Naive thymus-derived CD4-positive, alpha-beta T cell (primary cell): ENCODE measurements around the gene PON1. TPM values are rescaled to one million over a fixed set of nuclear protein-coding genes. Genes with fewer than 3 reads are reported as not detected.

Source experiments
- ATAC-seq: fragments of 150-1000 bp; cut with Tn5 transposase; 2 replicates; pipeline ENCODE4 v1.10.0; 2021; ENCODE audit warnings: mild to moderate bottlenecking, moderate library complexity
- CTCF ChIA-PET: fragments of 350-600 bp; sonication (Branson Sonifier 250); formaldehyde crosslinking; loops from one replicate; lab custom pipeline; 2021; ENCODE audit warnings: antibody characterized with exemption; lab: Charles Lee
- POLR2A ChIA-PET: fragments of 350-600 bp; sonication (Branson Sonifier 250); formaldehyde crosslinking; loops from one replicate; lab custom pipeline; 2021; ENCODE audit warnings: antibody characterized with exemption, inconsistent platforms; lab: Charles Lee
- DNase-seq, 9 donors: peaks; one replicate each; pipeline versions ENCODE4 v3.0.0 to v3.0.0-alpha.2; 2020 to 2022; ENCODE audit warnings: mixed read lengths in 1 of 9
- H3K27ac ChIP-seq: one replicate; pipeline ENCODE4 v1.7.0; 2013; ENCODE audit warnings: mild to moderate bottlenecking, low read depth, low read length, moderate library complexity
- H3K27me3 ChIP-seq, 2 donors: one replicate each; pipeline ENCODE4 v1.7.0; 2013; ENCODE audit warnings: low read length in 2 of 2, mild to moderate bottlenecking in 2 of 2, moderate library complexity in 2 of 2; ENCODE audit not compliant: control insufficient read depth in 2 of 2, insufficient read depth in 2 of 2
- H3K36me3 ChIP-seq, 3 experiments: 1 replicate in 2 of 3; 2 replicates in 1 of 3; pipeline ENCODE4 v1.7.0; 2013; ENCODE audit warnings: low read length in 3 of 3, mild to moderate bottlenecking in 3 of 3, moderate library complexity in 1 of 3; ENCODE audit not compliant: insufficient read depth in 3 of 3, control insufficient read depth in 2 of 3
- H3K4me1 ChIP-seq, 2 donors: one replicate each; pipeline ENCODE4 v1.7.0; 2013; ENCODE audit warnings: low read length in 2 of 2, mild to moderate bottlenecking in 2 of 2, moderate library complexity in 1 of 2; ENCODE audit not compliant: control insufficient read depth in 2 of 2, insufficient read depth in 2 of 2
- H3K4me3 ChIP-seq: 2 replicates; pipeline ENCODE4 v1.7.0; 2013; ENCODE audit warnings: mild to moderate bottlenecking, low read length
- H3K9me3 ChIP-seq, 3 experiments: 1 replicate in 2 of 3; 2 replicates in 1 of 3; pipeline ENCODE4 v1.7.0; 2013; ENCODE audit warnings: low read length in 3 of 3; ENCODE audit not compliant: control insufficient read depth in 2 of 3
- H3K27ac Mint-ChIP-seq, 9 donors: one replicate each; pipeline ENCODE4 v1.8.0; 2020 to 2022; ENCODE audit warnings: mixed read lengths in 9 of 9, mild to moderate bottlenecking in 8 of 9, moderate library complexity in 5 of 9, inconsistent platforms in 2 of 9
- H3K27me3 Mint-ChIP-seq, 5 donors: one replicate each; pipeline ENCODE4 v1.8.0; 2021 to 2022; ENCODE audit warnings: mixed read lengths in 5 of 5, mild to moderate bottlenecking in 1 of 5
- H3K36me3 Mint-ChIP-seq, 5 donors: one replicate each; pipeline ENCODE4 v1.8.0; 2020 to 2022; ENCODE audit warnings: mixed read lengths in 5 of 5, mild to moderate bottlenecking in 3 of 5, inconsistent platforms in 1 of 5
- H3K4me1 Mint-ChIP-seq, 7 donors: one replicate each; pipeline ENCODE4 v1.8.0; 2020 to 2022; ENCODE audit warnings: mixed read lengths in 7 of 7, mild to moderate bottlenecking in 3 of 7, inconsistent platforms in 1 of 7
- H3K4me3 Mint-ChIP-seq, 10 donors: one replicate each; pipeline ENCODE4 v1.8.0; 2020 to 2022; ENCODE audit warnings: mild to moderate bottlenecking in 10 of 10, mixed read lengths in 10 of 10, moderate library complexity in 6 of 10, inconsistent platforms in 2 of 10
- H3K9me3 Mint-ChIP-seq, 11 donors: one replicate each; pipeline ENCODE4 v1.8.0; 2020 to 2022; ENCODE audit warnings: mixed read lengths in 11 of 11, mild to moderate bottlenecking in 4 of 11, inconsistent platforms in 1 of 11, moderate library complexity in 1 of 11
- intact Hi-C, 2 donors: fragments of 100-400 bp; cut with micrococcal nuclease; formaldehyde crosslinking; loops; one replicate each; pipeline ENCODE4 v1.15.1; 2023
- polyA plus RNA-seq, 2 donors: library from polyadenylated mRNA; unstranded; fragments of 300-500 nt; fragmentation: Illumina TruSeq; gene quantifications; one replicate each; pipeline ENCODE4 v1.2.3, GENCODE V29; 2021
- total RNA-seq, 6 experiments: library from RNA in 5 of 6; stranded (reverse) in 5 of 6; gene quantifications; 1 replicate in 5 of 6; 2 replicates in 1 of 6; pipeline ENCODE4 v1.2.3 and lab custom pipeline; 2021 to 2026

The PON1 gene
- total and polyA plus RNA-seq, 7 experiments from 2014 or later = not detected

- ChIA-PET CTCF (no interaction called here), POLR2A (no interaction called here)
- intact Hi-C loops = no loop called here
- no peak overlapping the region for H3K4me3 Mint-ChIP-seq
- H3K27ac Mint-ChIP-seq = no peak overlapping the region
- no peaks in the 10 kb centered on the region for H3K9me3 Mint-ChIP-seq
- H3K27ac ChIP-seq = no peak overlapping the region
- H3K9me3 ChIP-seq = no peaks in the 10 kb centered on the region
- H3K36me3 Mint-ChIP-seq = no peaks in the 10 kb centered on the region
- no peaks in the 10 kb centered on the region for H3K36me3 ChIP-seq
- H3K27me3 ChIP-seq = no peaks in the 10 kb centered on the region
- no peak for ATAC-seq
- no peaks in the 10 kb centered on the region for H3K4me1 ChIP-seq
- no peak for DNase-seq
- no peaks in the 10 kb centered on the region for H3K4me1 Mint-ChIP-seq
- no peak overlapping the region for H3K4me3 ChIP-seq
- H3K27me3 Mint-ChIP-seq = peaks cover 0 to 10% (median 5%) of the 10 kb centered on the region in 5 donors
These were observed 17.7 kb upstream of the PON1 start for GRCh38 chr7:95342029-95342428.

GRCh38 chr7:95340491-95340890 is 16.2 kb upstream of the PON1 start:
- no peaks in the 10 kb centered on the region for H3K36me3 Mint-ChIP-seq
- ChIA-PET CTCF (no interaction called here), POLR2A (no interaction called here)
- no peaks in the 10 kb centered on the region for H3K36me3 ChIP-seq
- peaks cover 0 to 10% (median 6%) of the 10 kb centered on the region in 5 donors for H3K27me3 Mint-ChIP-seq
- H3K4me1 ChIP-seq = no peaks in the 10 kb centered on the region
- H3K4me3 ChIP-seq = no peak overlapping the region
- no peaks in the 10 kb centered on the region for H3K9me3 Mint-ChIP-seq
- H3K27ac ChIP-seq = no peak overlapping the region
- H3K9me3 ChIP-seq = no peaks in the 10 kb centered on the region
- H3K4me1 Mint-ChIP-seq = no peaks in the 10 kb centered on the region
- intact Hi-C loops = no loop called here
- H3K27me3 ChIP-seq = no peaks in the 10 kb centered on the region
- H3K4me3 Mint-ChIP-seq = no peak overlapping the region
- ATAC-seq (no peak), DNase-seq (no peak)
- peak overlapping the region in 1 of 9 donors; percentile 10 for H3K27ac Mint-ChIP-seq

GRCh38 chr7:95338832-95339231 is 14.5 kb upstream of the PON1 start:
- no peaks in the 10 kb centered on the region for H3K4me1 ChIP-seq
- Mint-ChIP-seq H3K4me1 (peaks cover 0 to 7% (median 0%) of the 10 kb centered on the region in 7 donors), H3K9me3 (no peaks in the 10 kb centered on the region), H3K27ac (no peak overlapping the region), H3K4me3 (no peak overlapping the region), H3K36me3 (no peaks in the 10 kb centered on the region), H3K27me3 (peaks cover 0 to 10% (median 6%) of the 10 kb centered on the region in 5 donors)
- ChIA-PET CTCF (no interaction called here), POLR2A (no interaction called here)
- H3K9me3 ChIP-seq = no peaks in the 10 kb centered on the region
- H3K36me3 ChIP-seq = no peaks in the 10 kb centered on the region
- H3K4me3 ChIP-seq = no peak overlapping the region
- intact Hi-C loops = loop anchor here in 1 of 2 donors (10.0 kb wide), 1 partner anchor 824 kb away; no protein-coding TSS in a partner anchor
- H3K27me3 ChIP-seq = no peaks in the 10 kb centered on the region
- ATAC-seq = no peak
- no peak for DNase-seq
- H3K27ac ChIP-seq = no peak overlapping the region

- H3K27ac ChIP-seq = no peak overlapping the region
- ChIA-PET CTCF (no interaction called here), POLR2A (no interaction called here)
- peaks cover 4 to 5% of the 10 kb centered on the region in 2 donors for H3K4me1 ChIP-seq
- no peak overlapping the region for H3K4me3 Mint-ChIP-seq
- H3K9me3 ChIP-seq = no peaks in the 10 kb centered on the region
- no peaks in the 10 kb centered on the region for H3K36me3 ChIP-seq
- intact Hi-C loops = loop anchor here in 1 of 2 donors (10.0 kb wide), 1 partner anchor 820 kb away; no protein-coding TSS in a partner anchor
- no peaks in the 10 kb centered on the region for H3K9me3 Mint-ChIP-seq
- DNase-seq (no peak), ATAC-seq (no peak)
- peaks cover 7 to 17% (median 11%) of the 10 kb centered on the region in 7 donors for H3K4me1 Mint-ChIP-seq
- no peak overlapping the region for H3K27ac Mint-ChIP-seq
- H3K36me3 Mint-ChIP-seq = peaks cover 0 to 1% (median 0%) of the 10 kb centered on the region in 5 donors
- H3K27me3 Mint-ChIP-seq = peaks cover 0 to 7% (median 0%) of the 10 kb centered on the region in 5 donors
- no peak overlapping the region for H3K4me3 ChIP-seq
- H3K27me3 ChIP-seq = no peaks in the 10 kb centered on the region
These were observed 10.8 kb upstream of the PON1 start for GRCh38 chr7:95335093-95335492.

GRCh38 chr7:95334447-95334846 is 10.1 kb upstream of the PON1 start:
- DNase-seq = no peak
- intact Hi-C loops = loop anchor here (5.0 to 10.0 kb wide), 2 partner anchors 98 to 820 kb away; no protein-coding TSS in a partner anchor
- Histone ChIP-seq H3K4me1 (peaks cover 4 to 5% of the 10 kb centered on the region in 2 donors), H3K36me3 (no peaks in the 10 kb centered on the region), H3K27ac (no peak overlapping the region), H3K9me3 (no peaks in the 10 kb centered on the region), H3K27me3 (no peaks in the 10 kb centered on the region), H3K4me3 (no peak overlapping the region)
- ChIA-PET CTCF (no interaction called here), POLR2A (no interaction called here)
- no peak for ATAC-seq
- Mint-ChIP-seq H3K4me3 (no peak overlapping the region), H3K9me3 (peaks cover 0 to 2% (median 0%) of the 10 kb centered on the region in 11 donors), H3K27me3 (peaks cover 0 to 7% (median 0%) of the 10 kb centered on the region in 5 donors), H3K4me1 (peaks cover 8 to 20% (median 13%) of the 10 kb centered on the region in 7 donors), H3K27ac (no peak overlapping the region), H3K36me3 (peaks cover 0 to 3% (median 0%) of the 10 kb centered on the region in 5 donors)

- Histone ChIP-seq H3K9me3 (no peaks in the 10 kb centered on the region), H3K27ac (peak overlapping the region; percentile 30), H3K4me3 (peak overlapping the region; percentile 52), H3K36me3 (no peaks in the 10 kb centered on the region), H3K4me1 (peaks cover 4 to 5% of the 10 kb centered on the region in 2 donors), H3K27me3 (no peaks in the 10 kb centered on the region)
- DNase-seq = peak in 2 of 9 donors; percentile 2 to 3
- intact Hi-C loops = loop anchor here (5.0 to 10.0 kb wide), 2 partner anchors 101 to 816 kb away; no protein-coding TSS in a partner anchor
- H3K9me3 Mint-ChIP-seq = peaks cover 0 to 14% (median 0%) of the 10 kb centered on the region in 11 donors
- CTCF ChIA-PET = no interaction called here
- POLR2A ChIA-PET = interaction anchor here (0.6 kb wide), 1 partner anchor 175 kb away, joined by 3 read pairs; no protein-coding TSS in a partner anchor
- H3K27ac Mint-ChIP-seq = peak overlapping the region; percentile 52 to 87 (median 78)
- peak; percentile 20 for ATAC-seq
- H3K36me3 Mint-ChIP-seq = peaks cover 0 to 5% (median under 1%) of the 10 kb centered on the region in 5 donors
- H3K4me3 Mint-ChIP-seq = peak overlapping the region; percentile 60 to 93 (median 82)
- H3K27me3 Mint-ChIP-seq = peaks cover 0 to 14% (median 3%) of the 10 kb centered on the region in 5 donors
- peaks cover 10 to 22% (median 13%) of the 10 kb centered on the region in 7 donors for H3K4me1 Mint-ChIP-seq
These were observed 6.6 kb upstream of the PON1 start for GRCh38 chr7:95330961-95331337.
